DMS 273 treated with DMSO at 0.1 percent for 48 hours (cell line): ENCODE measurements around the gene WSB2.
"Not testable (repeated sequence)": the region's sequence is repeated elsewhere in the genome, so short reads cannot be mapped to it uniquely, and the experiment has no call there.

Experiments
- DNase-seq: peaks from one replicate; lab custom pipeline; 2025; lab: John Stamatoyannopoulos, UW

WSB2 gene

GRCh38 chr12:118061011-118061872 lies at the start of gene WSB2:
WSB2 (minus strand) TSS chr12:118061179; CDS start chr12:118061048, 131 bp downstream.
- no peak for DNase-seq

- no peak for DNase-seq
Measured at GRCh38 chr12:118109088-118109487, 48.1 kb upstream of the WSB2 start.

- DNase-seq: no peak
Measured at GRCh38 chr12:118107694-118108093, 46.7 kb upstream of the WSB2 start.

- no peak for DNase-seq
Measured at GRCh38 chr12:118107011-118107410, 46.0 kb upstream of the WSB2 start.

- DNase-seq: peak; percentile 9
Measured at GRCh38 chr12:118103601-118104382, 42.8 kb upstream of the WSB2 start, which contains the start of gene VSIG10. VSIG10 (minus strand) TSS chr12:118104011; CDS start chr12:118103671, 340 bp downstream.

GRCh38 chr12:118103201-118103600 lies 42.2 kb upstream of the WSB2 start:
- no peak for DNase-seq

GRCh38 chr12:118102609-118103008 lies 41.6 kb upstream of the WSB2 start:
- DNase-seq: no peak

GRCh38 chr12:118102070-118102469 lies 41.1 kb upstream of the WSB2 start:
- DNase-seq: no peak

GRCh38 chr12:118101051-118101450 lies 40.1 kb upstream of the WSB2 start:
- DNase-seq: no peak

GRCh38 chr12:118098911-118099671 lies 38.1 kb upstream of the WSB2 start:
- no peak for DNase-seq

GRCh38 chr12:118098401-118098800 lies 37.4 kb upstream of the WSB2 start:
- no peak for DNase-seq

- DNase-seq: no peak
Measured at GRCh38 chr12:118094039-118094438, 33.1 kb upstream of the WSB2 start.

- no peak for DNase-seq
Measured at GRCh38 chr12:118089782-118090181, 28.8 kb upstream of the WSB2 start.

- no peak for DNase-seq
Measured at GRCh38 chr12:118082161-118082560, 21.2 kb upstream of the WSB2 start.

GRCh38 chr12:118081521-118081920 lies 20.5 kb upstream of the WSB2 start:
- DNase-seq: not testable (repeated sequence)

- no peak for DNase-seq
Measured at GRCh38 chr12:118073768-118074167, 12.8 kb upstream of the WSB2 start.

- DNase-seq: no peak
Measured at GRCh38 chr12:118070650-118071049, 9.7 kb upstream of the WSB2 start.

- DNase-seq: no peak
Measured at GRCh38 chr12:118068445-118068844, 7.5 kb upstream of the WSB2 start.

- DNase-seq: no peak
Measured at GRCh38 chr12:118065380-118065779, 4.4 kb upstream of the WSB2 start.

GRCh38 chr12:118064608-118065007 lies 3.6 kb upstream of the WSB2 start:
- DNase-seq: no peak

- no peak for DNase-seq
Measured at GRCh38 chr12:118063576-118064391, 2.8 kb upstream of the WSB2 start.
